ENCODE data around the gene SPECC1L. TPM values are rescaled to one million over a fixed set of nuclear protein-coding genes. Genes with fewer than 3 reads are reported as not detected.
A peak's percentile ranks its signal among the peaks of the same experiment; 100 is the strongest.

Gene SPECC1L
- total RNA-seq, 1 donor from 2014 or later, result 173 TPM

DNA sequence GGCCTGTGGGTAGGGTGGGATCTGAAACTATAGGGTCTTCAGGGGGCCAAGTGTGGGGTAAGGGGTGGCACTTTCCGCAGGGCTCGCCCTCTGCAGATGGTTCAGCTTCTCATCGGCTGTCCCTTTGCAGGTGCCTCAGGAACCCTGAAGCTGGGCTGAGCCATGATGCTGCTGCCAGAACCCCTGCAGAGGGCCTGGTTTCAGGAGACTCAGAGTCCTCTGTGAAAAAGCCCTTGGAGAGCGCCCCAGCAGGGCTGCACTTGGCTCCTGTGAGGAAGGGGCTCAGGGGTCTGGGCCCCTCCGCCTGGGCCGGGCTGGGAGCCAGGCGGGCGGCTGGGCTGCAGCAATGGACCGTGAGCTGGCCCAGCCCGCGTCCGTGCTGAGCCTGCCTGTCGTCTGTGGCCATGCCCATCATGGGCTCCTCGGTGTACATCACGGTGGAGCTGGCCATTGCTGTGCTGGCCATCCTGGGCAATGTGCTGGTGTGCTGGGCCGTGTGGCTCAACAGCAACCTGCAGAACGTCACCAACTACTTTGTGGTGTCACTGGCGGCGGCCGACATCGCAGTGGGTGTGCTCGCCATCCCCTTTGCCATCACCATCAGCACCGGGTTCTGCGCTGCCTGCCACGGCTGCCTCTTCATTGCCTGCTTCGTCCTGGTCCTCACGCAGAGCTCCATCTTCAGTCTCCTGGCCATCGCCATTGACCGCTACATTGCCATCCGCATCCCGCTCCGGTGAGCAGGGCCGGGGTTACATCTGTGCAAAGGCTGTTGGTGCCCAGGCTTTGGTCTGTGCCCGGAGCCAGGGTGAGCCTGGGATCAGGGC is 162.6 kb downstream of the SPECC1L start:
- no peaks in the 10 kb centered on the region for H3K36me3 Mint-ChIP-seq (ENCODE audit: unreplicated experiment)
- peak; percentile 6 for DNase-seq
- peaks cover 23% of the 10 kb centered on the region for H3K4me1 Mint-ChIP-seq (ENCODE audit: low read depth, unreplicated experiment)
- H3K4me3 Mint-ChIP-seq (ENCODE audit: unreplicated experiment), result no peak overlapping the region
- peaks cover 19% of the 10 kb centered on the region for H3K27me3 Mint-ChIP-seq (ENCODE audit: unreplicated experiment)
- H3K9me3 Mint-ChIP-seq (ENCODE audit: unreplicated experiment), result peaks cover 9% of the 10 kb centered on the region
- TF ChIP-seq, protein P1, sequence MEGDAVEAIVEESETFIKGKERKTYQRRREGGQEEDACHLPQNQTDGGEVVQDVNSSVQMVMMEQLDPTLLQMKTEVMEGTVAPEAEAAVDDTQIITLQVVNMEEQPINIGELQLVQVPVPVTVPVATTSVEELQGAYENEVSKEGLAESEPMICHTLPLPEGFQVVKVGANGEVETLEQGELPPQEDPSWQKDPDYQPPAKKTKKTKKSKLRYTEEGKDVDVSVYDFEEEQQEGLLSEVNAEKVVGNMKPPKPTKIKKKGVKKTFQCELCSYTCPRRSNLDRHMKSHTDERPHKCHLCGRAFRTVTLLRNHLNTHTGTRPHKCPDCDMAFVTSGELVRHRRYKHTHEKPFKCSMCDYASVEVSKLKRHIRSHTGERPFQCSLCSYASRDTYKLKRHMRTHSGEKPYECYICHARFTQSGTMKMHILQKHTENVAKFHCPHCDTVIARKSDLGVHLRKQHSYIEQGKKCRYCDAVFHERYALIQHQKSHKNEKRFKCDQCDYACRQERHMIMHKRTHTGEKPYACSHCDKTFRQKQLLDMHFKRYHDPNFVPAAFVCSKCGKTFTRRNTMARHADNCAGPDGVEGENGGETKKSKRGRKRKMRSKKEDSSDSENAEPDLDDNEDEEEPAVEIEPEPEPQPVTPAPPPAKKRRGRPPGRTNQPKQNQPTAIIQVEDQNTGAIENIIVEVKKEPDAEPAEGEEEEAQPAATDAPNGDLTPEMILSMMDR (IDR thresholded peaks at IDR 0.05; ENCODE audit: partially characterized antibody, unreplicated experiment), result no peak
- H3K27ac Mint-ChIP-seq (ENCODE audit: unreplicated experiment), result no peak overlapping the region

DNA sequence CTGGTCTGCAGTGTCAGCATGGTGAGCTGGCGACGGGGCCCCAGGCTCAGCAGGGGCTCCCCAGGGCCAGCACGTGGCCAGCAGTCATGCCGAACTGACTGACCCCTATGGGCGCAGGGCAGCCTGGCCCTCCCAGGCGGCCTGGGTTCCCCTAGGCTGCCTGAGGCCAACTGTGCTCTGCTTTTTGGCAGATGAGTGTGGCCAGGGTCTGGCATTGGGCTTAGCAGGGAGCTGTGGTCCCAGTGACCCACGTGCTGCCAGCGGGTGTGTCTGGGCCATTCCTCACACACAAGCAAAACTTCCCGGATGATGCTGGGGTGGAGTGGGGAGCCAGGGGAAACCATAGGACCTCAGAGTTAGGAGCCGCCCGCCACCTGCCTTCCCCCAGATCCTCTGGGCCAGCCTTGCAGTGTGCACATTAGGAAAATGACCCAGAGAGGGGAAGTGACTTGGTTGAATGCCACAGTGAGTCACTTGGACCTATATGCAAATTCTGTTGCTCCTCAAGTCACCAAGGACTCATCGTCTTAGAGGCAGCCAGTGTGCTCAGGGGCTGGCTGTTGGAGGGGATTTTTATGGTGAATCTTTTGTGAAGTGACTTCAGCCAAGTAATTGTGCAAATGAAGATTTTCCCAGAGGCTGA is 163.3 kb downstream of the SPECC1L start:
- DNase-seq, result peak; percentile 9
- peaks cover 16% of the 10 kb centered on the region for H3K4me1 Mint-ChIP-seq (ENCODE audit: low read depth, unreplicated experiment)
- H3K36me3 Mint-ChIP-seq (ENCODE audit: unreplicated experiment), result no peaks in the 10 kb centered on the region
- no peak overlapping the region for H3K27ac Mint-ChIP-seq (ENCODE audit: unreplicated experiment)
- TF ChIP-seq, protein P1 (IDR thresholded peaks at IDR 0.05; ENCODE audit: partially characterized antibody, unreplicated experiment), result no peak
- H3K27me3 Mint-ChIP-seq (ENCODE audit: unreplicated experiment), result peaks cover 14% of the 10 kb centered on the region
- peaks cover 3% of the 10 kb centered on the region for H3K9me3 Mint-ChIP-seq (ENCODE audit: unreplicated experiment)
- H3K4me3 Mint-ChIP-seq (ENCODE audit: unreplicated experiment), result no peak overlapping the region

DNA sequence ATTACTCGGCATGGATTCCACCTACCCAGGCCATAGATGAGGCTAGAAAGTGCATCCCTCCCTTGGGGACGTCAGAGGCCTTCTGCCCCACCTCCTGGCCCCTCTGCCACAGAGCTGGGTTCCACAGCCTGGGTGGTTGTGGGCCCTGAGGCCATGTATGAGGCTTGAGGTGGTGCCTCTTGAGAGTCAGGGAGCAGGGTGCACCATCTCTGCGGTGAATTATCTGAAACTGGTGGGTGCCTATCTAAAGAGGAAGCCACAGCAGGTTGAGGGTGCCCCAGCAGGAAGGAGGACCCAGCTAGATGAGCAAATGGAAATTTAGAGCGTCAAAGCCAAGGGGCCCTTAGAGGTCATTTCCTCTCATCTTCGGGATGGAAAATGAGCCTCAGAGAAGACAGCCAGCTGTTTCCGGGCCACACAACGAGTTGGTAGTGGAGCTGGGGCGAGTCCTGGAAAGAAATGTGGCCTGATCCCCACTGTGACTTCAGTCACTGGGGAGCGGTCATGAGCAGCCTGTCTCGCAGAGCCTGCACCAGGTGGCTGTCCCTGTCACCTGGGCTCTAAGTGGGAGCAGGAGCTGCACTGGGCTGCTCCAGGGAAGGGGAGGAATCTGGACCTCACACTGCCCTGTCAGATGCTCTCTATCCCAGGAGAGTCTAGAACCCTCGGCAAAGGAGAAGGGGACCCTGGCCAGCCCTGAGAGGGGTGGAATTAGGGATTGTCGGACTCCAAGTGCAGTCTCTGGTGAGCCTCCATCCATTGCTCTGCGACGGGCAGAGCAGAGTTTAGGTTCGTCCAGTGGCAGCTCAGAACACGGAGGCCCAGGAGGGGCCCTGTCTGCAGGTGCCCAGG is 164.1 kb downstream of the SPECC1L start:
- Mint-ChIP-seq H3K4me3 (ENCODE audit: unreplicated experiment) (no peak overlapping the region), H3K9me3 (ENCODE audit: unreplicated experiment) (no peaks in the 10 kb centered on the region), H3K27ac (ENCODE audit: unreplicated experiment) (no peak overlapping the region), H3K4me1 (ENCODE audit: low read depth, unreplicated experiment) (peaks cover 12% of the 10 kb centered on the region), H3K27me3 (ENCODE audit: unreplicated experiment) (peaks cover 11% of the 10 kb centered on the region), H3K36me3 (ENCODE audit: unreplicated experiment) (no peaks in the 10 kb centered on the region)
- DNase-seq, result peak; percentile 7
- TF ChIP-seq, protein P1 (IDR thresholded peaks at IDR 0.05; ENCODE audit: partially characterized antibody, unreplicated experiment), result no peak

DNA sequence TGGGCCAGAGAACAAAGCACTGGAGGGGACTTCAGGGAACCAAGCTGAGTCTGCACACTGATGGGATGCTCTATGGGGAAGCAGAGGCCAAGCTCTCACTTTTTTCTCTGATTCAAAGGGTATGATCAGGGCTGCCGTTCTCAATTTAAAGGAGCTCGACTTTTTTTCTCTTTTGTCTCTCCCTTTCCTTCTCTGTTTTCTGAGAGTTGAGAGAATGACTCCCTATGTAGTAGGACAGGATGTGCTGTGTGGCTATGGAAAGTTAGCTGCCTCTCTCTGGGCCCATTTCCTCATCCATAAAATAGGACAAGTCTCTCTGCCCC is 164.7 kb downstream of the SPECC1L start:
- H3K4me1 Mint-ChIP-seq (ENCODE audit: low read depth, unreplicated experiment), result peaks cover 12% of the 10 kb centered on the region
- no peak overlapping the region for H3K27ac Mint-ChIP-seq (ENCODE audit: unreplicated experiment)
- no peak overlapping the region for H3K4me3 Mint-ChIP-seq (ENCODE audit: unreplicated experiment)
- no peak for DNase-seq
- no peaks in the 10 kb centered on the region for H3K9me3 Mint-ChIP-seq (ENCODE audit: unreplicated experiment)
- peaks cover 11% of the 10 kb centered on the region for H3K27me3 Mint-ChIP-seq (ENCODE audit: unreplicated experiment)
- TF ChIP-seq, protein P1 (IDR thresholded peaks at IDR 0.05; ENCODE audit: partially characterized antibody, unreplicated experiment), result no peak
- H3K36me3 Mint-ChIP-seq (ENCODE audit: unreplicated experiment), result no peaks in the 10 kb centered on the region

Data from glutamatergic neuron (in vitro differentiated cells).